Hepatocyte (in vitro differentiated cells): Measurements from ENCODE around the gene LEFTY2. TPM values are rescaled to one million over a fixed set of nuclear protein-coding genes. Genes with fewer than 3 reads are reported as not detected.

Experiments
- DNase-seq: peaks from one replicate; pipeline ENCODE4 v3.0.0-alpha.2; 2016; ENCODE audit warnings: low spot score
- H2AFZ ChIP-seq: fragments of 200-600 bp; sonication (generic); 2 replicates; pipeline ENCODE4 v1.6.0; 2016; ENCODE audit warnings: antibody characterized with exemption, mild to moderate bottlenecking
- H3K27ac ChIP-seq: fragments of 200-600 bp; sonication (generic); 2 replicates; pipeline ENCODE4 v1.5.1; 2016; ENCODE audit warnings: mild to moderate bottlenecking
- H3K27me3 ChIP-seq: fragments of 200-600 bp; sonication (generic); 2 replicates; pipeline ENCODE4 v1.6.1; 2016
- H3K36me3 ChIP-seq: fragments of 200-600 bp; sonication (generic); replicated peaks from 2 replicates; pipeline ENCODE4 v1.5.1; 2016; ENCODE audit warnings: low read depth; ENCODE audit not compliant: insufficient read depth
- H3K4me1 ChIP-seq: fragments of 200-600 bp; sonication (generic); 2 replicates; pipeline ENCODE4 v1.5.1; 2016; ENCODE audit warnings: mild to moderate bottlenecking, moderate library complexity; ENCODE audit not compliant: insufficient read depth
- H3K4me2 ChIP-seq: fragments of 200-600 bp; sonication (generic); 2 replicates; pipeline ENCODE4 v1.6.0; 2016
- H3K4me3 ChIP-seq: fragments of 200-600 bp; sonication (generic); 2 replicates; pipeline ENCODE4 v1.5.1; 2016; ENCODE audit warnings: mild to moderate bottlenecking
- H3K79me2 ChIP-seq: fragments of 200-600 bp; sonication (generic); 2 replicates; pipeline ENCODE4 v1.6.0; 2017; ENCODE audit warnings: mild to moderate bottlenecking
- H3K9me2 ChIP-seq: fragments of 200-600 bp; sonication (generic); replicated peaks from 2 replicates; pipeline ENCODE4 v1.6.0; 2017; ENCODE audit warnings: mild to moderate bottlenecking; ENCODE audit not compliant: insufficient read depth
- H3K9me3 ChIP-seq: fragments of 200-600 bp; sonication (generic); 2 replicates; pipeline ENCODE4 v1.5.1; 2016; ENCODE audit warnings: low read depth, mild to moderate bottlenecking
- H4K20me1 ChIP-seq: fragments of 200-600 bp; sonication (generic); 2 replicates; pipeline ENCODE4 v1.6.0; 2016; ENCODE audit warnings: mild to moderate bottlenecking; ENCODE audit not compliant: insufficient read depth, poor library complexity, severe bottlenecking
- EZH2 ChIP-seq: fragments of 200-600 bp; sonication (generic); IDR thresholded peaks from 2 replicates; pipeline ENCODE4 v1.6.1; 2016; ENCODE audit warnings: antibody characterized with exemption, mild to moderate bottlenecking, borderline replicate concordance
- EZH2phosphoT487 ChIP-seq: fragments of 200-600 bp; sonication (generic); IDR thresholded peaks from one replicate; pipeline ENCODE4 v1.6.1; 2018; ENCODE audit warnings: antibody characterized with exemption, mild to moderate bottlenecking, low read depth, moderate library complexity; ENCODE audit not compliant: unreplicated experiment, severe bottlenecking
- WGBS: methylation state at CpG from one replicate; pipeline ENCODE4 v1.1.6; 2016; ENCODE audit warnings: low lambda C conversion rate; ENCODE audit errors: missing lambda C conversion rate; 5-methylcytosine and 5-hydroxymethylcytosine counted together
- polyA plus RNA-seq: library from polyadenylated mRNA; unstranded; fragments of >200 nt; fragmentation: Nextera tagmentation; extraction: Ambion mirVana; gene quantifications from 2 replicates; pipeline ENCODE4 v1.2.1, GENCODE V29; 2016
- total RNA-seq: library from RNA; depleted of rRNA; stranded (reverse); fragments of >200 nt; gene quantifications from 2 replicates; pipeline ENCODE4 v1.2.3, GENCODE V29; 2014
- TF ChIP-seq, protein P1 (sequence below): fragments of 200-600 bp; sonication (generic); IDR thresholded peaks from 2 replicates; pipeline ENCODE4 v1.5.1; 2016; ENCODE audit warnings: antibody characterized with exemption, mild to moderate bottlenecking; ENCODE audit not compliant: poor library complexity

LEFTY2 gene
- total and polyA plus RNA-seq, 2 experiments from 2014 or later, result 0.60 to 1.1 TPM

DNA sequence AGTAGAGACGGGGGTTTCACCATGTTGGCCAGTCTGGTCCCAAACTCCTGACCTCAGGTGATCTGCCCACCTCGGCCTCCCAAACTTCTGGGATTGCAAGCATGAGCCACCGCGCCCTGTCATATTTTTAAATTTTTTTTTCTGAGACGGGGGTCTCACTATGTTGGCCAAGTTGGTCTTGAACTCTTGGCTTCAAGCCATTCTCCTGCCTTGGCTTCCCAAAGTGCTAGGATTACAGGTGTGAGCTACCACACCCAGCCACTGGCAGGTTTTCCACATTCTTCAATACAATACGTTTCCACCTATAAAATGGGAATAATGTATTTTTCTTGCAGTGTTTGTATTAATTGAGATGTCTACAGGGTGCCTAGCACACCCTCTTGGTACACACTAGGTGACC, 48.7 kb downstream of the LEFTY2 start:
- no peak overlapping the region for H3K27ac ChIP-seq
- H4K20me1 ChIP-seq, result no peaks in the 10 kb centered on the region
- 99% methylated on average over 6 of the region's 6 CpGs for WGBS
- peaks cover 8% of the 10 kb centered on the region for H3K4me1 ChIP-seq
- no peaks in the 10 kb centered on the region for H3K9me3 ChIP-seq
- H3K36me3 ChIP-seq, result no peaks in the 10 kb centered on the region
- H2AFZ ChIP-seq, result no peak overlapping the region
- H3K4me2 ChIP-seq, result no peak overlapping the region
- no peak overlapping the region for H3K4me3 ChIP-seq
- no peaks in the 10 kb centered on the region for H3K9me2 ChIP-seq
- no peaks in the 10 kb centered on the region for H3K27me3 ChIP-seq
- DNase-seq, result no peak
- H3K79me2 ChIP-seq, result no peaks in the 10 kb centered on the region
- TF ChIP-seq EZH2 (no peak), EZH2phosphoT487 (no peak)
- TF ChIP-seq, protein P1, sequence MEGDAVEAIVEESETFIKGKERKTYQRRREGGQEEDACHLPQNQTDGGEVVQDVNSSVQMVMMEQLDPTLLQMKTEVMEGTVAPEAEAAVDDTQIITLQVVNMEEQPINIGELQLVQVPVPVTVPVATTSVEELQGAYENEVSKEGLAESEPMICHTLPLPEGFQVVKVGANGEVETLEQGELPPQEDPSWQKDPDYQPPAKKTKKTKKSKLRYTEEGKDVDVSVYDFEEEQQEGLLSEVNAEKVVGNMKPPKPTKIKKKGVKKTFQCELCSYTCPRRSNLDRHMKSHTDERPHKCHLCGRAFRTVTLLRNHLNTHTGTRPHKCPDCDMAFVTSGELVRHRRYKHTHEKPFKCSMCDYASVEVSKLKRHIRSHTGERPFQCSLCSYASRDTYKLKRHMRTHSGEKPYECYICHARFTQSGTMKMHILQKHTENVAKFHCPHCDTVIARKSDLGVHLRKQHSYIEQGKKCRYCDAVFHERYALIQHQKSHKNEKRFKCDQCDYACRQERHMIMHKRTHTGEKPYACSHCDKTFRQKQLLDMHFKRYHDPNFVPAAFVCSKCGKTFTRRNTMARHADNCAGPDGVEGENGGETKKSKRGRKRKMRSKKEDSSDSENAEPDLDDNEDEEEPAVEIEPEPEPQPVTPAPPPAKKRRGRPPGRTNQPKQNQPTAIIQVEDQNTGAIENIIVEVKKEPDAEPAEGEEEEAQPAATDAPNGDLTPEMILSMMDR, result no peak

DNA sequence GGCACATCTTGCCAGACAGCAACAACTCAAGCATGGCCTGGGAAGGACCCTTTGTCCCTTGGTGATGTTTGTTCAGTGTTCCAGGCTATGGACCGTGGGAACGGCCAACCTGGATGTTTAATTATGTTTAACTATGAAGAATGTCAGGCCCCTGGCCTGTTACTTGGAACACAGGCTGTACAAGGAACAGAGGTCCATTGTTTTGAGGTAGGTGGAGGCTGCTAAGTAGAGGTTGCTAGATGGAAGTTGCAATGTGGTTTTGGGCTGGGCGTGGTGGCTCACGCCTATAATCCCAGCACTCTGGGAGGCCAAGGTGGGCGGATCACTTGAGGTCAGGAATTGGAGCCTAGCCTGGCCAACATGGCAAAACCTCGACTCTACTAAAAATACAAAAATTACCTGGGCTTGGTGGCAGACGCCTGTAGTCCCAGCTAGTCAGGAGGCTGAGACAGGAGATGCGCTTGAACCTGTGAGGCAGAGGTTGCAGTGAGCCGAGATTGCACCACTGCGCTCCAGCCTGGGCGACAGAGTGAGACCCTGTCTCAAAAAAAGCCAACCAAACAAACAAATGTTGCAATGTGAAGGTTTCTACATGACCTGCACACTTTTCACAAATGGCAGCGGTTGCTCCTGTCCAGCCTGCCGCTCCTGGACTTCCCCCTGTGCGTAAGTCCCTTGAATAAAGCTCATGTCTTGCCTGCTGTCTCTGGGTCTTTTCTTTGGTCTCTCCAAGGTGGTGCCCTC, 49.6 kb downstream of the LEFTY2 start:
- TF ChIP-seq, protein P1, result no peak
- TF ChIP-seq EZH2 (no peak), EZH2phosphoT487 (no peak)
- 81% methylated on average over 14 of the region's 14 CpGs for WGBS
- H2AFZ ChIP-seq, result no peak overlapping the region
- no peaks in the 10 kb centered on the region for H3K9me3 ChIP-seq
- no peaks in the 10 kb centered on the region for H3K27me3 ChIP-seq
- H3K36me3 ChIP-seq, result no peaks in the 10 kb centered on the region
- DNase-seq, result no peak
- H3K9me2 ChIP-seq, result no peaks in the 10 kb centered on the region
- H3K27ac ChIP-seq, result no peak overlapping the region
- peaks cover 8% of the 10 kb centered on the region for H3K4me1 ChIP-seq
- H3K79me2 ChIP-seq, result no peaks in the 10 kb centered on the region
- H4K20me1 ChIP-seq, result no peaks in the 10 kb centered on the region
- no peak overlapping the region for H3K4me3 ChIP-seq
- no peak overlapping the region for H3K4me2 ChIP-seq

DNA sequence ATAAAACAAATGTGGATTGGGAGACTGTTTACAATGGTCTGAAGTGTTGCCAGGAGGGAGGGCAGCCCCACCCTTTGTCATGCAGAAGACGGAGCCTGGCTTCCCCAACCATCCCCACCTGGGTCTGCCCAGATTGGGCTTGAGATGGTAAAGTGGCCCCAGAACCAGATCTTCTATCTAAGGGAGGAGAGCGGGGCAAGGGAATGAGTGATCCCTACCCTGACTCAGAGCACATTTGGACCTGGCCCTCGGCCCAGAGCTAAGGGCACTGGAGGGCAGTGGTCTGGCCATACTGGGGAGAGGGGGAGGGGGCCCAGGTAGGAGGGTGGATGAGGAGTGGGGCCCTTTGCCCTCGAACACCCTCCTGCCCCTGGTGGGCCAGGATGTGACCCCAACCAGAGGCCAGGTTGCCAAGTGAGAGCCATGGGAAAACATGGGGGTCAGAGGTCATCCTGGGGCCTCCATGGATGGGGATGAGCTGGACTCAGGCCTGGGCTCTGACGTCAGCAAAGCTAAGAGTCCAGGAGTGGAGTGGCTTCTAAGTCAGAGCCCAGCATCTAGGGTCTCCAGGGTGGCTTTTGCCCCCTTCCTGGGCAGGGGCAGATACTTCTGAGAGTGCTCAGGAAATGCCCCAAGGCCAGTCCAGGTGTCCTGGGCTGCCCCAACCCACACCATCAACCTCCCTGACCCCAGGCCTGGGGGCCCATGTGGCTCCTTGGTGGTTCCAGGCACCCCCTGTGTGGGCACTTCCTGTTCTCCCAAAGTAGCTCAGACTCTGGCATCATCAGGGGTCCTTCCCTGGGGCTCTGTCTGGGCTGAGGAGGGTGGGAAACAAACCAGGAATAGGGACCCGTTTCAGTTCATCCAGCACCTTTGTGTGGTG, 50.4 kb downstream of the LEFTY2 start:
- Histone ChIP-seq H2AFZ (no peak overlapping the region), H3K27ac (no peak overlapping the region), H3K4me2 (no peak overlapping the region)

More for the DNA sequence above, 50.4 kb downstream of the LEFTY2 start:
- 77% methylated on average over 6 of the region's 6 CpGs for WGBS
- Histone ChIP-seq H3K4me1 (peaks cover 8% of the 10 kb centered on the region), H3K36me3 (no peaks in the 10 kb centered on the region), H3K79me2 (no peaks in the 10 kb centered on the region), H3K27me3 (no peaks in the 10 kb centered on the region), H3K4me3 (no peak overlapping the region), H3K9me3 (no peaks in the 10 kb centered on the region), H4K20me1 (no peaks in the 10 kb centered on the region), H3K9me2 (no peaks in the 10 kb centered on the region)
- DNase-seq, result no peak
- TF ChIP-seq EZH2, result no peak
- TF ChIP-seq, protein P1, result no peak
- no peak for TF ChIP-seq EZH2phosphoT487
